Adrenal gland (tissue), 12 donors: ENCODE data around the gene ACVR1C. TPM values are rescaled to one million over a fixed set of nuclear protein-coding genes. Genes with fewer than 3 reads are reported as not detected.
"Not testable (repeated sequence)": the region's sequence is repeated elsewhere in the genome, so short reads cannot be mapped to it uniquely, and the experiment has no call there.

Experiments used
- DNase-seq, 7 donors: peaks; one replicate each; pipeline ENCODE4 v3.0.0-alpha.2; 2019 to 2020
- H3K27ac ChIP-seq, 5 donors: fragments of 200-600 bp; sonication (generic) in 4 of 5; 1 replicate in 3 of 5; 2 replicates in 2 of 5; pipeline versions ENCODE4 v1.5.1 to v1.8.0; 2016 to 2020; ENCODE audit warnings: mild to moderate bottlenecking in 1 of 5
- H3K27me3 ChIP-seq: fragments of 200-600 bp; 2 replicates; pipeline ENCODE4 v1.8.0; 2021
- H3K36me3 ChIP-seq, 2 donors: fragments of 200-600 bp; replicated peaks in 1 of 2; 1 replicate in 1 of 2; 2 replicates in 1 of 2; pipeline versions ENCODE4 v1.5.1 to v1.8.0; 2018 to 2022
- H3K4me1 ChIP-seq, 2 donors: fragments of 200-600 bp; replicated peaks in 1 of 2; 1 replicate in 1 of 2; 2 replicates in 1 of 2; pipeline versions ENCODE4 v1.5.1 to v1.8.0; 2018 to 2021
- H3K4me3 ChIP-seq, 4 donors: fragments of 200-600 bp; sonication (generic) in 3 of 4; one replicate each; pipeline ENCODE4 v1.5.1; 2016 to 2018
- H3K9me3 ChIP-seq, 3 donors: fragments of 200-600 bp; sonication (generic) in 1 of 3; replicated peaks in 1 of 3; 1 replicate in 2 of 3; 2 replicates in 1 of 3; pipeline versions ENCODE4 v1.5.1 to v1.8.0; 2016 to 2021
- CTCF ChIP-seq, 6 experiments: fragments of 450-650 bp in 4 of 6; fragments of 200-600 bp in 2 of 6; sonication (generic) in 1 of 6; IDR thresholded peaks; 1 replicate in 5 of 6; 2 replicates in 1 of 6; pipeline versions ENCODE4 v1.5.1 to v1.8.0; 2016 to 2021; ENCODE audit warnings: antibody characterized with exemption in 6 of 6, mild to moderate bottlenecking in 2 of 6, moderate library complexity in 1 of 6
- POLR2A ChIP-seq, 2 donors: fragments of 450-650 bp; IDR thresholded peaks; one replicate each; pipeline ENCODE4 v1.6.1; 2017; ENCODE audit warnings: antibody characterized with exemption in 2 of 2, mild to moderate bottlenecking in 2 of 2, moderate library complexity in 1 of 2
- WGBS, 4 donors: extraction: QIAGEN DNeasy Blood & Tissue Kit in 2 of 4; methylation state at CpG; one replicate each; pipeline versions ENCODE4 v1.1.5 to v1.1.7; 2013 to 2017; 5-methylcytosine and 5-hydroxymethylcytosine counted together
- intact Hi-C, 2 donors: fragments of 100-400 bp; cut with DNase I; formaldehyde crosslinking; loops; one replicate each; pipeline versions ENCODE4 v1.14.1 to v1.15.0; 2022 to 2023
- polyA plus RNA-seq, 3 donors: library from polyadenylated mRNA; stranded (reverse); fragments of 200-250 nt in 2 of 3; fragments of 350-450 nt in 1 of 3; fragmentation: Illumina TruSeq in 1 of 3; extraction: RNeasy Lipid Tissue Mini Kit (QIAGEN cat#74804) in 1 of 3; gene quantifications; one replicate each; pipeline ENCODE4 v1.2.3, GENCODE V29; 2013 to 2014
- total RNA-seq, 9 donors: library from RNA; depleted of rRNA in 4 of 9; stranded (reverse); fragments of >200 nt in 4 of 9; fragments of 120-200 nt in 1 of 9; fragmentation: NEBNext Ultra II Directional in 1 of 9; extraction: Animal tissue kit (Norgen Biotek cat#: 25700) in 1 of 9; gene quantifications; one replicate each; pipeline versions ENCODE4 v1.1.0 to v1.2.4, GENCODE V29; 2013 to 2023
- donor health status: healthy with polysubstance abuse.
- donor health status: Bipolar disorder and iron deficiency.
- donor health status: DM: yes; HTN: yes; CAD: no.
- donor health status: DM: no; HTN: no; CAD: no.
- donor health status: DM: no; HTN: no; CAD: no.
- donor health status: DM: yes; HTN: yes; CAD: no.

The ACVR1C gene
- total and polyA plus RNA-seq, 12 donors: 0.18 to 4.8 (median 1.0) TPM; not detected in 2

GRCh38 chr2:157592374-157592773 is 36.3 kb downstream of the ACVR1C start:
- TF ChIP-seq CTCF (IDR thresholded peaks at IDR 0.05) (no peak), POLR2A (IDR thresholded peaks at IDR 0.05) (no peak)
- Histone ChIP-seq H3K27me3 (no peaks in the 10 kb centered on the region), H3K4me3 (no peak overlapping the region), H3K4me1 (no peaks in the 10 kb centered on the region), H3K9me3 (no peaks in the 10 kb centered on the region), H3K27ac (no peak overlapping the region), H3K36me3 (no peaks in the 10 kb centered on the region)
- intact Hi-C loops: no loop called here
- no peak for DNase-seq
- 78 to 80% (median 80%) methylated on average over 3 of the region's 3 CpGs for WGBS, 4 donors

DNA sequence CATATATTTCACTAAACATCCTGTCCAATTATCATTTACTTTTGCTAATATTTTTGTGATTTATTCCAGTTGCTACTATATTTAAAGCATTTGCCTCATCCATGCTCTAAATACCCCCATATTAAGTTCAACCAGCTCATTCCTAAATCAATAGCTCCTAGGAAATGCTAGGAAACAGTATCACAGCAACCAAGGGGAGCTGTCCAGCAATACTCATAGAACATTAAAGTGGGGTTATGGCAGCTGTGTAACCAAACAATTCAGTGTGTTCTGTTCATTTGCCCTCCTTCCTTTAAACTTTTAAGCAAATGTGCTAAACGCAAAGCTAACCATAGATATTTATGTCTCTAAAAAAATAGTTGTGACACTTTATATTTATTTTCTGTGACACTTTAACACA is 41.1 kb downstream of the ACVR1C start:
- Histone ChIP-seq H3K36me3 (no peaks in the 10 kb centered on the region), H3K4me1 (no peaks in the 10 kb centered on the region), H3K27me3 (no peaks in the 10 kb centered on the region), H3K9me3 (no peaks in the 10 kb centered on the region), H3K27ac (no peak overlapping the region), H3K4me3 (no peak overlapping the region)
- no peak for DNase-seq
- TF ChIP-seq POLR2A (IDR thresholded peaks at IDR 0.05) (no peak), CTCF (IDR thresholded peaks at IDR 0.05) (no peak)
- intact Hi-C loops: no loop called here
- WGBS, 4 donors: 66 to 81% (median 71%) methylated on average over 1 of the region's 1 CpG

GRCh38 chr2:157574165-157574564 is 54.5 kb downstream of the ACVR1C start:
- Histone ChIP-seq H3K36me3 (no peaks in the 10 kb centered on the region), H3K4me3 (no peak overlapping the region), H3K27ac (no peak overlapping the region), H3K4me1 (no peaks in the 10 kb centered on the region), H3K27me3 (no peaks in the 10 kb centered on the region), H3K9me3 (no peaks in the 10 kb centered on the region)
- intact Hi-C loops: no loop called here
- TF ChIP-seq POLR2A (IDR thresholded peaks at IDR 0.05): no peak
- TF ChIP-seq CTCF (IDR thresholded peaks at IDR 0.05): no peak
- DNase-seq: no peak

DNA sequence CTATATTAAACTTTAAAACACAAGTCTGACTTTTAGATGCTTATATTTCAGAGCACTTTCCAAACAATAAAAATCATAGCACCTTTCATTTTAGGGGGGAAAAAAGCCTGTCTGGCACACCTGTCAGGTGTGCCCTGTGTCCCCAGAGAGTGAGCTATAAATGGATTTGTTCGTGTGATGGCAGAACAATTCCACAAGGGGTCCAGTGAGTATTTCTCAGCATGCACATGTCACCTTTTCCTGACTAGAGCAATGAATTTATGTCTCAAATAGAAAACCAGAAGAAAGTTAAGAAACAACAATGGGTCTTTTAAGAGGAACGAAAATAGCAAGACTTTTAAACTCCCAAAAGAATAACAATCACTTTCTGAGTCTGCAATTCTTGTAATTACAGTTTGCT is 55.9 kb downstream of the ACVR1C start:
- Histone ChIP-seq H3K36me3 (no peaks in the 10 kb centered on the region), H3K9me3 (no peaks in the 10 kb centered on the region), H3K4me3 (no peak overlapping the region), H3K4me1 (no peaks in the 10 kb centered on the region), H3K27me3 (no peaks in the 10 kb centered on the region), H3K27ac (no peak overlapping the region)
- intact Hi-C loops: no loop called here
- 32 to 43% (median 36%) methylated on average over 2 of the region's 2 CpGs for WGBS, 4 donors
- DNase-seq: no peak
- TF ChIP-seq POLR2A (IDR thresholded peaks at IDR 0.05) (no peak), CTCF (IDR thresholded peaks at IDR 0.05) (peak in 1 of 6 experiments; percentile 7)

DNA sequence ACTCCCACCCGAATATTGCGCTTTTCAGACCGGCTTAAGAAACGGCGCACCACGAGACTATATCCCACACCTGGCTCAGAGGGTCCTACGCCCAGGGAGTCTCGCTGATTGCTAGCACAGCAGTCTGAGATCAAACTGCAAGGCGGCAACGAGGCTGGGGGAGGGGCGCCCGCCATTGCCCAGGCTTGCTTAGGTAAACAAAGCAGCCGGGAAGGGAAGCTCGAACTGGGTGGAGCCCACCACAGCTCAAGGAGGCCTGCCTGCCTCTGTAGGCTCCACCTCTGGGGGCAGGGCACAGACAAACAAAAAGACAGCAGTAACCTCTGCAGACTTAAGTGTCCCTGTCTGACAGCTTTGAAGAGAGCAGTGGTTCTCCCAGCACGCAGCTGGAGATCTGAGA is 62.0 kb downstream of the ACVR1C start:
- DNase-seq, H3K9me3 ChIP-seq, intact Hi-C loops, H3K4me1 ChIP-seq, H3K4me3 ChIP-seq, H3K27me3 ChIP-seq, H3K27ac ChIP-seq, H3K36me3 ChIP-seq: not testable (repeated sequence)
- 41 to 54% methylated on average over 6 to 8 of the region's 15 CpGs; no CpG with 5 or more reads in 2 of the 4 donors for WGBS, 4 donors

GRCh38 chr2:157566113-157566512 is 62.6 kb downstream of the ACVR1C start:
- H3K27me3 ChIP-seq, H3K9me3 ChIP-seq, DNase-seq, H3K27ac ChIP-seq, H3K4me3 ChIP-seq, H3K36me3 ChIP-seq, intact Hi-C loops, H3K4me1 ChIP-seq: not testable (repeated sequence)
- WGBS, 4 donors: 86 to 95% (median 93%) methylated on average over 4 to 10 of the region's 10 CpGs
